Astrocyte (in vitro differentiated cells and primary cell): ENCODE measurements around the gene UNC5A. TPM values are rescaled to one million over a fixed set of nuclear protein-coding genes. Genes with fewer than 3 reads are reported as not detected.

Experiments used
- DNase-seq: peaks from one replicate; pipeline ENCODE4 v3.0.0-alpha.2; 2010; ENCODE audit warnings: low read depth
- FAIRE-seq: peaks from 2 replicates; lab custom pipeline; 2011; peaks lifted over from hg19 to GRCh38; lab: Jason Lieb, UNC
- H2AFZ ChIP-seq: 2 replicates; pipeline ENCODE4 v1.6.0; 2012; ENCODE audit warnings: low read depth, low read length, inconsistent platforms
- H3K27ac ChIP-seq: 2 replicates; pipeline ENCODE4 v1.5.1; 2011; ENCODE audit warnings: low read depth, low read length, inconsistent platforms
- H3K27me3 ChIP-seq: 2 replicates; pipeline ENCODE4 v1.6.0; 2011; ENCODE audit warnings: low read length, inconsistent platforms; ENCODE audit not compliant: insufficient read depth
- H3K36me3 ChIP-seq: 2 replicates; pipeline ENCODE4 v1.5.1; 2011; ENCODE audit warnings: low read length, inconsistent platforms; ENCODE audit not compliant: insufficient read depth
- H3K4me1 ChIP-seq: 2 replicates; pipeline ENCODE4 v1.5.1; 2011; ENCODE audit warnings: low read length, inconsistent platforms; ENCODE audit not compliant: insufficient read depth
- H3K4me2 ChIP-seq: 2 replicates; pipeline ENCODE4 v1.6.0; 2012; ENCODE audit warnings: low read length, inconsistent platforms
- H3K4me3 ChIP-seq: 2 replicates; pipeline ENCODE4 v1.5.1; 2011; ENCODE audit warnings: low read depth, mild to moderate bottlenecking, low read length, inconsistent platforms; ENCODE audit not compliant: insufficient read depth
- H3K79me2 ChIP-seq: 2 replicates; pipeline ENCODE4 v1.6.0; 2012; ENCODE audit warnings: mild to moderate bottlenecking, low read length, inconsistent platforms; ENCODE audit not compliant: insufficient read depth
- H3K9ac ChIP-seq: 2 replicates; pipeline ENCODE4 v1.6.0; 2012; ENCODE audit warnings: mild to moderate bottlenecking, low read length, inconsistent platforms
- H3K9me3 ChIP-seq: 2 replicates; pipeline ENCODE4 v1.5.1; 2012; ENCODE audit warnings: low read depth, mild to moderate bottlenecking, low read length, inconsistent platforms; ENCODE audit not compliant: insufficient read depth
- H4K20me1 ChIP-seq: 2 replicates; pipeline ENCODE4 v1.6.0; 2012; ENCODE audit warnings: low read length, inconsistent platforms; ENCODE audit not compliant: insufficient read depth
- H3K27ac Mint-ChIP-seq: one replicate; pipeline ENCODE4 v1.8.0; 2021; ENCODE audit warnings: mild to moderate bottlenecking, mixed read lengths; ENCODE audit not compliant: unreplicated experiment
- H3K27me3 Mint-ChIP-seq: one replicate; pipeline ENCODE4 v1.8.0; 2021; ENCODE audit warnings: low read depth, mixed read lengths; ENCODE audit not compliant: unreplicated experiment
- H3K36me3 Mint-ChIP-seq: one replicate; pipeline ENCODE4 v1.8.0; 2021; ENCODE audit warnings: low read depth, mixed read lengths; ENCODE audit not compliant: unreplicated experiment
- H3K4me1 Mint-ChIP-seq: one replicate; pipeline ENCODE4 v1.8.0; 2021; ENCODE audit warnings: low read depth, mixed read lengths; ENCODE audit not compliant: unreplicated experiment
- H3K4me3 Mint-ChIP-seq: one replicate; pipeline ENCODE4 v1.8.0; 2021; ENCODE audit warnings: mild to moderate bottlenecking, moderate library complexity, mixed read lengths; ENCODE audit not compliant: unreplicated experiment
- H3K9me3 Mint-ChIP-seq: one replicate; pipeline ENCODE4 v1.8.0; 2021; ENCODE audit warnings: mild to moderate bottlenecking, mixed read lengths; ENCODE audit not compliant: unreplicated experiment
- CTCF ChIP-seq: IDR thresholded peaks from 2 replicates; pipeline ENCODE4 v1.5.1; 2011; ENCODE audit warnings: low read depth, mild to moderate bottlenecking, inconsistent platforms, low read length, moderate library complexity; ENCODE audit not compliant: insufficient read depth
- EZH2 ChIP-seq: IDR thresholded peaks from 2 replicates; pipeline ENCODE4 v1.6.1; 2012; ENCODE audit warnings: mild to moderate bottlenecking, low read length, inconsistent platforms; ENCODE audit not compliant: insufficient read depth
- total RNA-seq: library from RNA; stranded (reverse); gene quantifications from 2 replicates; pipeline ENCODE4 v1.2.1, GENCODE V29; 2021

The UNC5A gene
- total RNA-seq, 1 donor from 2014 or later, result 0.70 TPM

GRCh38 chr5:176798086-176798876 is 12.1 kb upstream of the UNC5A start:
- peaks cover 49% of the 10 kb centered on the region for H3K27me3 Mint-ChIP-seq
- TF ChIP-seq EZH2 (no peak), CTCF (no peak)
- no peaks in the 10 kb centered on the region for H3K36me3 ChIP-seq
- H3K9me3 ChIP-seq, result no peaks in the 10 kb centered on the region
- H3K27ac ChIP-seq, result no peak overlapping the region
- peaks cover 2% of the 10 kb centered on the region for H3K36me3 Mint-ChIP-seq
- H3K4me1 Mint-ChIP-seq, result no peaks in the 10 kb centered on the region
- H3K4me3 Mint-ChIP-seq, result no peak overlapping the region
- peaks cover 32% of the 10 kb centered on the region for H3K27me3 ChIP-seq
- FAIRE-seq (no peak), DNase-seq (no peak)
- H3K27ac Mint-ChIP-seq, result no peak overlapping the region
- no peaks in the 10 kb centered on the region for H3K4me1 ChIP-seq
- no peak overlapping the region for H3K4me3 ChIP-seq
- H4K20me1 ChIP-seq, result no peaks in the 10 kb centered on the region
- H3K9ac ChIP-seq, result no peak overlapping the region
- peaks cover 3% of the 10 kb centered on the region for H3K9me3 Mint-ChIP-seq
- no peak overlapping the region for H3K4me2 ChIP-seq
- H2AFZ ChIP-seq, result no peak overlapping the region
- H3K79me2 ChIP-seq, result no peaks in the 10 kb centered on the region

- H3K4me1 ChIP-seq, result no peaks in the 10 kb centered on the region
- H3K9ac ChIP-seq, result no peak overlapping the region
- peaks cover 3% of the 10 kb centered on the region for H3K9me3 Mint-ChIP-seq
- TF ChIP-seq EZH2, result no peak
- no peak for TF ChIP-seq CTCF
- no peaks in the 10 kb centered on the region for H3K4me1 Mint-ChIP-seq
- no peak overlapping the region for H3K4me2 ChIP-seq
- peaks cover 26% of the 10 kb centered on the region for H3K27me3 ChIP-seq
- H3K36me3 Mint-ChIP-seq, result peaks cover 1% of the 10 kb centered on the region
- no peak overlapping the region for H3K4me3 ChIP-seq
- no peak overlapping the region for H2AFZ ChIP-seq
- H3K36me3 ChIP-seq, result no peaks in the 10 kb centered on the region
- H3K9me3 ChIP-seq, result no peaks in the 10 kb centered on the region
- no peak overlapping the region for H3K4me3 Mint-ChIP-seq
- no peak overlapping the region for H3K27ac Mint-ChIP-seq
- H3K79me2 ChIP-seq, result no peaks in the 10 kb centered on the region
- FAIRE-seq, result no peak
- peaks cover 50% of the 10 kb centered on the region for H3K27me3 Mint-ChIP-seq
- DNase-seq, result no peak
- H3K27ac ChIP-seq, result no peak overlapping the region
- no peaks in the 10 kb centered on the region for H4K20me1 ChIP-seq
Measured at GRCh38 chr5:176798949-176799348, 11.4 kb upstream of the UNC5A start.

DNA sequence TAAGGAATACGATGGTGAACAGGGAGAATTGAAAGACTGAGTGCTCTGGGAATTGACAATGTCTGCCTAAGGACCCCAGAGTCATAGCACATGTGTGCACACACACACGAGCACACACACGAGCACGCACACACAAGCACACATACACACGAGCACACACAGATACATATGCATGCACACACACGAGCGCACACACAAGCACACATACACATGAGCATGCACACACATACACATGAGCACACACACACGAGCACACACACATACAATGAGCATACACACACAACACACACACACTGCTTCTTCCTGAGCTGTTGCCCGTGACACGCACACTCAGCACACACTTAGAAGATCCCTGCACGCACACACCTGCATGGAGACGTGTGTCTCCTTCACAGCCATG is 10.9 kb upstream of the UNC5A start:
- Mint-ChIP-seq H3K27me3 (peaks cover 50% of the 10 kb centered on the region), H3K9me3 (peaks cover 3% of the 10 kb centered on the region), H3K36me3 (no peaks in the 10 kb centered on the region), H3K4me3 (no peak overlapping the region), H3K27ac (no peak overlapping the region), H3K4me1 (no peaks in the 10 kb centered on the region)
- H3K79me2 ChIP-seq, result no peaks in the 10 kb centered on the region
- H3K9me3 ChIP-seq, result no peaks in the 10 kb centered on the region
- no peak for FAIRE-seq
- TF ChIP-seq EZH2 (no peak), CTCF (no peak)
- no peaks in the 10 kb centered on the region for H4K20me1 ChIP-seq
- H3K36me3 ChIP-seq, result no peaks in the 10 kb centered on the region
- no peak overlapping the region for H3K4me3 ChIP-seq
- H3K9ac ChIP-seq, result no peak overlapping the region
- H3K27ac ChIP-seq, result no peak overlapping the region
- no peak overlapping the region for H3K4me2 ChIP-seq
- no peak overlapping the region for H2AFZ ChIP-seq
- H3K27me3 ChIP-seq, result peaks cover 21% of the 10 kb centered on the region
- no peaks in the 10 kb centered on the region for H3K4me1 ChIP-seq
- no peak for DNase-seq
